ENCODE measurements around the gene CPSF7. TPM values are rescaled to one million over a fixed set of nuclear protein-coding genes. Genes with fewer than 3 reads are reported as not detected.
"Not testable (repeated sequence)": the region's sequence is repeated elsewhere in the genome, so short reads cannot be mapped to it uniquely, and the experiment has no call there.

CPSF7 gene
- total RNA-seq: 100 to 1,000 TPM; 110 to 128 TPM

GRCh38 chr11:61429691-61430582, at the start of gene CPSF7, which contains the start of gene SDHAF2:
CPSF7 (minus strand) TSS chr11:61429975; CDS start chr11:61429235, 740 bp downstream.
SDHAF2 (plus strand) TSS chr11:61430124; CDS start chr11:61430147, 23 bp downstream.
- ATAC-seq (peak; percentile 95 to 96), DNase-seq (ENCODE audit: low spot score in 2 of 2) (peak; percentile 96 to 98)
- no peaks in the 10 kb centered on the region for H3K9me3 Mint-ChIP-seq
- peak within 1 kb of the TSS; percentile 99 for H3K27ac Mint-ChIP-seq
- peaks cover 42 to 59% of the 10 kb centered on the region in 2 donors for H3K36me3 Mint-ChIP-seq

DNA sequence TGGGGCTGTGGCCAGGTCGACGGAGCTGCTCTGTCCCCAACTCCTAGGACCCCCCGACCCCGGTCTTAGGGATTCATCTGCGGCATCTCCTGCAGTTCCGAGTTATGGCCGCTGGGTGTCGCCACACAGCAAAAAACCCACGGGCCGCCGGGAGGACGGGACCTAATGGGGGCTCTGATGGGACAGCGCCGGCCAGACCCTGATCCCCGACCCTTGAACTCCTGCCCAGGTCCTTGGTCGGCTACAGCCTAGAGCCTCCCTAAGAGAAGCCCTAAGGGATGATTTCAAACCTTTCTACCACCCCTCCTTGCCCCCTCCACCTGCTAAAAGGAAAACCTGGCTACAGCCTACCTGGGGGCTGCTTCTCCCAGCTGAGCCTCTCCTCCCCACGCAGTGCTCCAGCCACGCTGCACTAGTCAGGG, 48.0 kb upstream of the CPSF7 start:
- Mint-ChIP-seq H3K36me3 (no peaks in the 10 kb centered on the region), H3K27ac (no peak overlapping the region), H3K9me3 (no peaks in the 10 kb centered on the region)
- peak in 1 of 2 donors; percentile 65 for ATAC-seq
- DNase-seq (ENCODE audit: low spot score in 2 of 2): peak in 1 of 2 donors; percentile 71

DNA sequence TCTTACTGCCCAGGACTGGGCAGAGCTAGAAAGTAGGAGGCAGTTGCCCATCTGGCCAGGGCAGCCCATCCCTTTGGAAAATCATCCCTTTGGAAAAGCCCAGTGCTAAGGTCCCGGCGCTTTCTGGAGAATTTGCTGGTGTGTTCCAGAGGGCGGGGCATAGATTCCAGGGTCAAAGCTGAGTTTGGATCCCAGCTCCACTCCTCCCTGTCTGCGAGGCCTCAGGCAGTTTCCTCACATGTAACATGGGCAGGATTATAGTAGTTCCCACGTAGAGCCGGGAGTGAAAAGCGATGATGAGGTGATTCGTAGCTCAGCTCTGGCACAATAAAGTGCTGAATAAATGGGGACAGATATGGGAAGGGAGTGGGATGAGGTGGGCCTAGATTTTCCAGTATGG, 47.4 kb upstream of the CPSF7 start:
- no peak for ATAC-seq
- no peak for DNase-seq (ENCODE audit: low spot score in 2 of 2)
- H3K27ac Mint-ChIP-seq: no peak overlapping the region
- H3K9me3 Mint-ChIP-seq: no peaks in the 10 kb centered on the region
- no peaks in the 10 kb centered on the region for H3K36me3 Mint-ChIP-seq

DNA sequence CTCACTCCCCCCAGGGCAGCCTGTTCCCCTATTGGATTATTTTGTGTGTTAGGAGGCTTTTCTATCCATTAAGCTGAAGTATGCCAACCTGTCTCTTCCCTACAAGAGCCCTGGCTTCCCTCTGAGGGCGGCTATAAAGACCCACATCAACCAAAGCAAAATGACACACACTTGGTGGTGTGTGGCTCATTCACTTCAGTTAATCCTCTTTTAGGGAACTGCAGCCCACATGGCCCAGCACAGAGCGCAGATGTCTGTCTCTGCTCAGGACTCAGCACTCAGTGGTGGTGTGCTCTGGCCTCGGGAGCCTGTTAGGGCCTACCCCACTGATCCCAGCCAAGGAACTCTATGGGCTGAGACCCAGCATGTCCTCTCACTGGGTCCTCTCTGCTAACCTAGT, 46.6 kb upstream of the CPSF7 start:
- no peaks in the 10 kb centered on the region for H3K9me3 Mint-ChIP-seq
- DNase-seq (ENCODE audit: low spot score in 2 of 2) (no peak), ATAC-seq (no peak)
- H3K36me3 Mint-ChIP-seq: no peaks in the 10 kb centered on the region
- H3K27ac Mint-ChIP-seq: no peak overlapping the region

DNA sequence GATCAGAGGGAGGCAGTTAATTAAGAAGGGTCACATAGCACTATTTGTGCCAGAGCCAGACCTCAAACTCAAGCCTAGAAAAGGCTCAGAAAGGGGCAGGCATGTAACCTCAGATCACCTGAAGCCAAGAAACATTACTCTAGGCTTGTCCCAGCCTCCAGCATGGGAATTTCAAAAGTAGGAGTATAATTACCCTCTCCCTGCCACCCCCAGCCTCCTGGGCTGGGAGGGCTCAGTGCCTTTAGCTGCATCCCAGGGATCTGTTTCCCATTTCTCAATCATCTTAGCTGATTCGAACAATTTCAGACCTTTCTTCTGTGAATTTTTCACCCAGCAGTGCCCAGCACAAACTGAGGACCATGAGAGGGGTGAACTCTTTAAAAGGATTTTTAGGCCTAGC, 45.7 kb upstream of the CPSF7 start:
- Mint-ChIP-seq H3K36me3 (peaks cover 6% of the 10 kb centered on the region in 2 donors), H3K27ac (no peak overlapping the region), H3K9me3 (no peaks in the 10 kb centered on the region)
- no peak for DNase-seq (ENCODE audit: low spot score in 2 of 2)
- no peak for ATAC-seq

DNA sequence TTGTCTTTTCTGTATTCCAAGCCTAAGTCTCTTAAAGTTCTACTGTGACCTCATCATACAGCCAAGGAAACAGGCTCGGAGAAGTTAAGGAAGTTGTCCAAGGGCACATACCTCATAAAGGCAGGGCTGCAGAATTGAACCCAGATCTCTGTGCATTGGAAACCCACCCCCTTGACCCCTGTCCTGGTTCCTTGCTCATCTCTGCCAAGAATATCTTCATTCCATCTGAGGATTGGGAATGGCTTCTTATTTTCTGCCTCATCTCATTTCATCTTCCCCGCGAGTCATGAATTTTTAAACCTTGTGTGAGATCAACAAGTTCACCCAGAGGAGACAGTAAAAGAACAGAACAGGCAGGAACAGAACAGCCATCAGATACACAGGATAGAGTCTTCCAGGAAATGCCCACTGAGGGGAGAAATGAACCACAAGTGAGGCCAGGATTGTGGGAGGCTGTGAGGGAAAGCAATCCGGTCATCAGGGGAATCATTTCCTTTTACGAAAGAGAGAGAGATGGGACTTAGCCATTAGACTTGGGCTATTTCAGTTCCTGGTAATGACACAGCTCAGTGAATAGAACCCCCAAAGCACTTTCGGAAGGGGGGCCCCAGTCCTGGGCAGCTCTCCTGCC, 44.4 kb upstream of the CPSF7 start:
- H3K27ac Mint-ChIP-seq: no peak overlapping the region
- H3K9me3 Mint-ChIP-seq: no peaks in the 10 kb centered on the region
- no peak for DNase-seq (ENCODE audit: low spot score in 2 of 2)
- no peak for ATAC-seq
- peaks cover 6% of the 10 kb centered on the region in 2 donors for H3K36me3 Mint-ChIP-seq

GRCh38 chr11:61473370-61474012, 43.7 kb upstream of the CPSF7 start:
- no peak overlapping the region for H3K27ac Mint-ChIP-seq
- peaks cover 6% of the 10 kb centered on the region in 2 donors for H3K36me3 Mint-ChIP-seq
- ATAC-seq: no peak
- DNase-seq (ENCODE audit: low spot score in 2 of 2): no peak
- no peaks in the 10 kb centered on the region for H3K9me3 Mint-ChIP-seq

- no peak overlapping the region for H3K27ac Mint-ChIP-seq
Measured at GRCh38 chr11:61472868-61473267, 43.1 kb upstream of the CPSF7 start.

DNA sequence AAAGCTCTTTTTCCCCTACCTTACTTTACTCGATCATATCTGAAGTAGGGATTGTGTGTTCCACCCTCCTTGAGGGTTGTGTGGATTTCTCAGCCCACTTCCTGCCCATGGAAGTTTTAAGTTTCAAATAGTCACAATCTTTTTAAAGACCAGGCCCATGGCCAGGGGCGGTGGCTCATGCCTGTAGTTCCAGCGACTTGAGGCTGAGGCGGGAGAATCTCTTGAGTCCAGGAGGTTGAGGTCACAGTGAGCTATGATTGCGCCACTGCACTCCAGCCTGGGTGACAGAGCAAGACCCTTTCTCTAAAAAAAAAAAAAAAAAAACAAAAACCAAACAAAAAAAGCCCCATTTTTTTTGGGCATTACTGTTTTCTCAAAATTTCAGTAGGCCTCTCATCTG, 42.5 kb upstream of the CPSF7 start:
- ATAC-seq: no peak
- Mint-ChIP-seq H3K27ac (no peak overlapping the region), H3K9me3 (no peaks in the 10 kb centered on the region), H3K36me3 (peaks cover 6% of the 10 kb centered on the region in 2 donors)
- DNase-seq (ENCODE audit: low spot score in 2 of 2): no peak

More at GRCh38 chr11:61472868-61473267, 43.1 kb upstream of the CPSF7 start:
- Mint-ChIP-seq H3K36me3 (peaks cover 6% of the 10 kb centered on the region in 2 donors), H3K9me3 (no peaks in the 10 kb centered on the region)
- ATAC-seq (no peak), DNase-seq (ENCODE audit: low spot score in 2 of 2) (no peak)

DNA sequence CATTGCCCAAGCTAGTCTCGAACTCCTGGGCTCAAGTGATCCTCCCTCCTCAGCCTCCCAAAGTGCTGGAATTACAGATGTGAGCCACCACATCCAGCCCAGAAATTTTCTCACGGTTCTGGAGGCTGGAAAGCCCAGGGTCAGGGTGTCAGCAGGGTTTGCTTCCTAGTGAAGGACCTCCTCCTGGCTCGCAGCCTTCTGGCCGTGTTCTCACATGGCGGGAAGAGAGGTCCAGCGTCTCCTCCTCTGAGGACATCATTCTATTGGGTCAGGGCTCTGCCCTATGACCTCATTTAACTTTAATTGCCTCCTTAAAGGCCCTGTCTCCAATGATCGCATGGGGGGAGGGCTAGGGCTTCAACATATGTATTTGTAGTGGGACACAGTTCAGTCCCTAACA, 38.2 kb upstream of the CPSF7 start:
- H3K27ac Mint-ChIP-seq: peak overlapping the region in 1 of 2 donors; percentile 12
- no peak for DNase-seq (ENCODE audit: low spot score in 2 of 2)
- no peaks in the 10 kb centered on the region for H3K9me3 Mint-ChIP-seq
- H3K36me3 Mint-ChIP-seq: peaks cover 6% of the 10 kb centered on the region in 2 donors
- ATAC-seq: no peak

GRCh38 chr11:61467602-61468001, 37.8 kb upstream of the CPSF7 start:
- peak overlapping the region in 1 of 2 donors; percentile 12 for H3K27ac Mint-ChIP-seq
- H3K36me3 Mint-ChIP-seq; DNase-seq (ENCODE audit: low spot score in 2 of 2); H3K9me3 Mint-ChIP-seq: not testable (repeated sequence)
- peak in 1 of 2 donors; percentile 41 for ATAC-seq

GRCh38 chr11:61460986-61461385, 31.2 kb upstream of the CPSF7 start:
- no peaks in the 10 kb centered on the region for H3K9me3 Mint-ChIP-seq
- DNase-seq (ENCODE audit: low spot score in 2 of 2): no peak
- H3K36me3 Mint-ChIP-seq: peaks cover 0 to 5% of the 10 kb centered on the region in 2 donors
- no peak overlapping the region for H3K27ac Mint-ChIP-seq
- no peak for ATAC-seq

DNA sequence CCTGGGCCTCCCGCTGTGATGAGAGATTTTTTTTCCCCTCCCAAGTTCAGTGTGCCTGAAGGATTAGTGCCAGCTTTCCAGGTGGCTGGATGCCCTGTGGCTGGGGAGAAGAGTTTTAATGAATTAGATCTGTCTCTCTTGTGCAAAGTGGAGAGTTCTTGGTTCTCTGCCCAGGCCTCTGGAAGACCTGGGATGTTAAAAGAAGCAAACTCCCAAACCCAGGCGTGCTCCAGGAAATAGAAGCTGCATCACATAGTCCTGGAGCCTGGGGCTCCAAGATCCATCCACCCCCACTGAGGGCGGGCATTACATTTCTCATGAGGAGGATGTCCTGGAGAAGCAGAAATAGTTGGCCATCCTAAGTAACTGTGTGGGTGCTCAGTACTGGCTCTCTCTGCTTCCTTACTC, 30.7 kb upstream of the CPSF7 start:
- ATAC-seq: no peak
- DNase-seq (ENCODE audit: low spot score in 2 of 2): no peak

GRCh38 chr11:61454520-61454919, 24.7 kb upstream of the CPSF7 start:
- H3K27ac Mint-ChIP-seq: peak overlapping the region in 1 of 2 donors; percentile 58
- H3K9me3 Mint-ChIP-seq: no peaks in the 10 kb centered on the region
- DNase-seq (ENCODE audit: low spot score in 2 of 2) (no peak), ATAC-seq (no peak)
- peaks cover 0 to 5% of the 10 kb centered on the region in 2 donors for H3K36me3 Mint-ChIP-seq

More for the DNA sequence above, 30.7 kb upstream of the CPSF7 start:
- no peak overlapping the region for H3K27ac Mint-ChIP-seq
- H3K36me3 Mint-ChIP-seq: peaks cover 0 to 5% of the 10 kb centered on the region in 2 donors
- no peaks in the 10 kb centered on the region for H3K9me3 Mint-ChIP-seq

GRCh38 chr11:61453695-61454094, 23.9 kb upstream of the CPSF7 start:
- no peak for DNase-seq (ENCODE audit: low spot score in 2 of 2)
- H3K27ac Mint-ChIP-seq: peak overlapping the region; percentile 8 to 43
- no peak for ATAC-seq
- H3K36me3 Mint-ChIP-seq: peaks cover 0 to 9% of the 10 kb centered on the region in 2 donors
- no peaks in the 10 kb centered on the region for H3K9me3 Mint-ChIP-seq

- ATAC-seq (no peak), DNase-seq (ENCODE audit: low spot score in 2 of 2) (no peak)
- Mint-ChIP-seq H3K36me3 (peaks cover 4 to 11% of the 10 kb centered on the region in 2 donors), H3K9me3 (no peaks in the 10 kb centered on the region), H3K27ac (no peak overlapping the region)
Measured at GRCh38 chr11:61452825-61453224, 23.1 kb upstream of the CPSF7 start.

GRCh38 chr11:61448552-61448927, 18.8 kb upstream of the CPSF7 start:
- peaks cover 12 to 16% of the 10 kb centered on the region in 2 donors for H3K36me3 Mint-ChIP-seq
- H3K27ac Mint-ChIP-seq: peak overlapping the region; percentile 74 to 93
- no peak for DNase-seq (ENCODE audit: low spot score in 2 of 2)
- H3K9me3 Mint-ChIP-seq: no peaks in the 10 kb centered on the region
- ATAC-seq: no peak
